GM12878 (cell line): Measurements from ENCODE around the gene UBE2M. TPM values are rescaled to one million over a fixed set of nuclear protein-coding genes. Genes with fewer than 3 reads are reported as not detected.

Experiments used
- ATAC-seq: fragments of 200-7000 bp; cut with Tn5 transposase; 3 replicates; pipeline ENCODE4 v1.9.1; 2020; ENCODE audit warnings: mild to moderate bottlenecking, moderate library complexity
- BruUV-seq: library from RNA; stranded (reverse); fragments of 400-500 nt; replicated peaks from 2 replicates; lab custom pipeline; 2021; lab: Mats Ljungman, UMichigan
- CTCF ChIA-PET: fragments of 300-600 bp; sonication (Branson Sonifier 250); formaldehyde crosslinking; extraction: SDS; loops from one replicate; lab custom pipeline; 2021; ENCODE audit warnings: inconsistent platforms; lab: Yijun Ruan, JAX
- POLR2A ChIA-PET: fragments of 350-600 bp; formaldehyde crosslinking; extraction: SDS; loops from one replicate; lab custom pipeline; 2021; ENCODE audit warnings: inconsistent platforms; lab: Charles Lee
- RAD21 ChIA-PET: fragments of 300-600 bp; sonication (Branson Sonifier 250); formaldehyde crosslinking; loops from one replicate; lab custom pipeline; 2023; ENCODE audit warnings: antibody characterized with exemption; ENCODE audit not compliant: unreplicated experiment; lab: Charles Lee
- SMC1A ChIA-PET: fragments of 300-600 bp; sonication (Branson Sonifier 250); formaldehyde crosslinking; loops from one replicate; lab custom pipeline; 2023; ENCODE audit not compliant: unreplicated experiment, uncharacterized antibody; lab: Charles Lee
- DNase-seq: peaks from one replicate; pipeline ENCODE4 v3.0.0-alpha.2; 2011; ENCODE audit warnings: low read depth, low spot score
- FAIRE-seq: peaks from 3 replicates; lab custom pipeline; 2011; peaks lifted over from hg19 to GRCh38; lab: Jason Lieb, UNC
- H2AFZ ChIP-seq: 2 replicates; pipeline ENCODE4 v1.6.0; 2011; ENCODE audit warnings: low read depth, low read length, control low read depth; ENCODE audit not compliant: control insufficient read depth
- H3K27ac ChIP-seq: 2 replicates; pipeline ENCODE4 v1.5.1; 2011; ENCODE audit warnings: control low read depth; ENCODE audit not compliant: control insufficient read depth, insufficient read depth
- H3K27me3 ChIP-seq, 2 experiments: replicated peaks in 1 of 2; 2 replicates each; pipeline versions ENCODE4 v1.6.0 to v1.6.1; 2011; ENCODE audit warnings: low read length in 1 of 2; ENCODE audit not compliant: control insufficient read depth in 2 of 2, insufficient read depth in 2 of 2
- H3K36me3 ChIP-seq, 2 experiments: 2 replicates each; pipeline ENCODE4 v1.5.1; 2011; ENCODE audit warnings: low read length in 1 of 2; ENCODE audit not compliant: control insufficient read depth in 2 of 2, insufficient read depth in 2 of 2
- H3K4me1 ChIP-seq: 2 replicates; pipeline ENCODE4 v1.6.1; 2011; ENCODE audit warnings: mild to moderate bottlenecking, low read length, moderate library complexity, mixed read lengths; ENCODE audit not compliant: control insufficient read depth, insufficient read depth
- H3K4me2 ChIP-seq: 2 replicates; pipeline ENCODE4 v1.6.0; 2011; ENCODE audit warnings: control low read depth; ENCODE audit not compliant: control insufficient read depth, insufficient read depth
- H3K4me3 ChIP-seq: fragments of 200-600 bp; sonication (generic); 2 replicates; pipeline ENCODE4 v1.5.1; 2016
- H3K79me2 ChIP-seq: 2 replicates; pipeline ENCODE4 v1.6.0; 2011; ENCODE audit warnings: low read length; ENCODE audit not compliant: control insufficient read depth, insufficient read depth
- H3K9ac ChIP-seq: 2 replicates; pipeline ENCODE4 v1.8.0; 2011; ENCODE audit warnings: low read length, control low read depth, mixed read lengths; ENCODE audit not compliant: control insufficient read depth, insufficient read depth
- H3K9me3 ChIP-seq: replicated peaks from 3 replicates; pipeline ENCODE4 v1.5.1; 2011; ENCODE audit warnings: mild to moderate bottlenecking, low read length; ENCODE audit not compliant: control insufficient read depth, insufficient read depth
- H4K20me1 ChIP-seq: 2 replicates; pipeline ENCODE4 v1.6.0; 2011; ENCODE audit not compliant: control insufficient read depth, insufficient read depth
- CREB1 ChIP-seq: IDR thresholded peaks from 2 replicates; pipeline ENCODE4 v1.6.1; 2012; ENCODE audit warnings: low read depth, mild to moderate bottlenecking, inconsistent platforms
- EED ChIP-seq: sonication (generic); IDR thresholded peaks from 2 replicates; pipeline ENCODE4 v1.6.1; 2016; ENCODE audit warnings: antibody characterized with exemption, low read depth
- GABPA ChIP-seq: IDR thresholded peaks from 2 replicates; pipeline ENCODE4 v1.6.1; 2014; ENCODE audit warnings: antibody characterized with exemption, low read depth, mild to moderate bottlenecking, inconsistent platforms
- HDAC2 ChIP-seq: fragments of 200-600 bp; sonication (generic); IDR thresholded peaks from 2 replicates; pipeline ENCODE4 v1.6.1; 2017
- LARP7 ChIP-seq: fragments of 450-650 bp; IDR thresholded peaks from 2 replicates; pipeline ENCODE4 v1.6.1; 2017; ENCODE audit warnings: mild to moderate bottlenecking
- MTA2 ChIP-seq: fragments of 450-650 bp; IDR thresholded peaks from 2 replicates; pipeline ENCODE4 v1.6.1; 2016; ENCODE audit warnings: low read depth, mild to moderate bottlenecking, moderate library complexity
- MXI1 ChIP-seq: fragments of 150-350 bp; IDR thresholded peaks from 2 replicates; pipeline ENCODE4 v1.6.1; 2011; ENCODE audit warnings: low read depth, mild to moderate bottlenecking, inconsistent platforms, low read length, improper control_type of control experiment
- POLR2AphosphoS5 ChIP-seq: IDR thresholded peaks from 2 replicates; pipeline ENCODE4 v1.6.1; 2011; ENCODE audit warnings: mild to moderate bottlenecking, low read length, inconsistent platforms
- RAD21 ChIP-seq: IDR thresholded peaks from 2 replicates; pipeline ENCODE4 v1.6.1; 2011; ENCODE audit warnings: mild to moderate bottlenecking, low read depth, low read length, moderate library complexity; ENCODE audit not compliant: insufficient read depth
- RBBP5 ChIP-seq: fragments of 200-600 bp; sonication (generic); conservative IDR thresholded peaks from 2 replicates; pipeline ENCODE4 v1.6.1; 2016
- SKIL ChIP-seq: fragments of 450-650 bp; IDR thresholded peaks from 2 replicates; pipeline ENCODE4 v1.6.1; 2017; ENCODE audit warnings: mild to moderate bottlenecking, low read depth, inconsistent platforms; ENCODE audit not compliant: poor library complexity, severe bottlenecking
- SMAD5 ChIP-seq: IDR thresholded peaks from 2 replicates; pipeline ENCODE4 v1.6.1; 2016; ENCODE audit warnings: antibody characterized with exemption, low read depth
- SMARCA5 ChIP-seq: fragments of 450-650 bp; IDR thresholded peaks from 2 replicates; pipeline ENCODE4 v1.6.1; 2017; ENCODE audit warnings: mild to moderate bottlenecking
- SMC3 ChIP-seq: IDR thresholded peaks from 2 replicates; pipeline ENCODE4 v1.6.1; 2011; ENCODE audit warnings: low read length, improper control_type of control experiment, borderline replicate concordance
- TBL1XR1 ChIP-seq: IDR thresholded peaks from 2 replicates; pipeline ENCODE4 v1.6.1; 2012; ENCODE audit warnings: low read depth, low read length, improper control_type of control experiment
- ZBTB4 ChIP-seq: fragments of 450-650 bp; formaldehyde crosslinking; IDR thresholded peaks from 2 replicates; pipeline ENCODE4 v1.4.0; 2022; ENCODE audit warnings: mild to moderate bottlenecking, moderate library complexity
- WGBS: methylation state at CpG from one replicate; pipeline ENCODE4 v1.1.6; 2016; ENCODE audit warnings: low lambda C conversion rate; ENCODE audit not compliant: insufficient replicate concordance, insufficient coverage; ENCODE audit errors: missing lambda C conversion rate; 5-methylcytosine and 5-hydroxymethylcytosine counted together
- in situ Hi-C: fragments of 300-500 bp; cut with MboI; formaldehyde crosslinking; loops from 9 replicates; pipeline ENCODE4 v1.14.3; 2018; ENCODE audit warnings: mixed read lengths
- intact Hi-C: fragments of 100-400 bp; cut with micrococcal nuclease; formaldehyde crosslinking; loops from one replicate; pipeline ENCODE4 v1.14.2; 2022; ENCODE audit not compliant: unreplicated experiment
- polyA plus RNA-seq, 11 experiments: library from polyadenylated mRNA; depleted of rRNA in 4 of 11; unstranded in 6 of 11; stranded (reverse) in 5 of 11; fragments of >200 nt; fragmentation: Nextera tagmentation in 4 of 11; fragmentation: Illumina TruSeq in 1 of 11; extraction: Ambion mirVana in 4 of 11; extraction: Trizol in 1 of 11; gene quantifications; 1 replicate in 1 of 11; 2 replicates in 10 of 11; pipeline versions ENCODE4 v1.2.1 to v1.2.3, GENCODE V29; 2011 to 2016; ENCODE audit warnings: inconsistent platforms in 2 of 11, missing spikeins in 2 of 11, low read depth in 1 of 11
- total RNA-seq, 4 experiments: library from RNA; depleted of rRNA in 3 of 4; stranded (reverse); fragments of >200 nt in 3 of 4; fragmentation: Illumina TruSeq in 1 of 4; extraction: Trizol in 1 of 4; gene quantifications; 2 replicates each; pipeline versions ENCODE4 v1.2.1 to v1.2.3, GENCODE V29; 2013 to 2021
- TF ChIP-seq, protein P1 (sequence below): IDR thresholded peaks from 2 replicates; pipeline ENCODE4 v1.6.1; 2011; ENCODE audit warnings: mild to moderate bottlenecking, low read depth, low read length, moderate library complexity; ENCODE audit not compliant: insufficient replicate concordance

The UBE2M gene
- total and polyA plus RNA-seq, 10 of the 15 experiments (the other 5 are each of a cell fraction or from before 2014, with no cell fraction given) = 1.4 to 105 (median 73.9) TPM

DNA sequence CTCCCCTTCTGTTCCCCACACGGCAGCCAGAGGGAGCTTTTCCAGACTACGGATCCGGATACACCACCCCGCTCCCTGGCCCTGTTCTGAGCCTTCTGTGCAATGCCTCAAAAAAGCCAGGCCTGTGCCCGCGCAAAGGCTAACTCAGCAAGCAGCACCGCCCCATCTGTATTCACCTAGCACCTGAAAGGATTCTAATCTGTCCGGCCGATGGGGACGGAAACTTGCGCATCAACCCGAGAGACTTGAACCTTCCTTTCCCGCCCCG is 39.4 kb downstream of the UBE2M start:
- POLR2A ChIA-PET = interaction anchor here (0.7 to 3.0 kb wide), 7 partner anchors 30 to 241 kb away, joined by 3 to 16 read pairs (median 5); partner anchors contain the start of genes CHMP2A and UBE2M
- H3K79me2 ChIP-seq = peaks cover 39% of the 10 kb centered on the region
- RAD21 ChIA-PET = interaction anchor here (0.6 to 4.0 kb wide), 4 partner anchors 35 to 137 kb away, joined by 3 to 50 read pairs (median 14); no protein-coding TSS in a partner anchor
- H3K9ac ChIP-seq = peak overlapping the region; percentile 90
- no peaks in the 10 kb centered on the region for H3K9me3 ChIP-seq
- intact Hi-C loops = loop anchor here (1.0 to 5.0 kb wide), 4 partner anchors 43 to 192 kb away; partner anchors contain the start of genes MZF1, ZNF446, ZNF837 and ZSCAN22
- H3K27ac ChIP-seq = peak overlapping the region; percentile 88
- peak; percentile 18 for ATAC-seq
- peaks cover 0 to 8% of the 10 kb centered on the region in 2 experiments; a peak in 3 of 4 replicates for H3K36me3 ChIP-seq
- no TSS peak for BruUV-seq
- H2AFZ ChIP-seq = peak overlapping the region; percentile 49
- 0% methylated on average over 14 of the region's 14 CpGs for WGBS
- CTCF ChIA-PET = interaction anchor here (0.9 to 4.2 kb wide), 11 partner anchors 14 to 781 kb away, joined by 3 to 67 read pairs (median 14); partner anchors contain the start of genes CHMP2A, ZNF497 and ZSCAN22
- no peak for DNase-seq
- no peak for FAIRE-seq
- H3K27me3 ChIP-seq = no peaks in the 10 kb centered on the region
- H3K4me3 ChIP-seq = peak overlapping the region; percentile 89
- peak overlapping the region; percentile 60 for H3K4me2 ChIP-seq
- no peaks in the 10 kb centered on the region for H4K20me1 ChIP-seq
- in situ Hi-C loops = no loop called here
- SMC1A ChIA-PET = interaction anchor here (1.2 to 3.6 kb wide), 5 partner anchors 20 to 1019 kb away, joined by 3 to 43 read pairs (median 3); partner anchors contain the start of gene ZNF773
- H3K4me1 ChIP-seq = peaks cover 23% of the 10 kb centered on the region
- TF ChIP-seq, protein P1, sequence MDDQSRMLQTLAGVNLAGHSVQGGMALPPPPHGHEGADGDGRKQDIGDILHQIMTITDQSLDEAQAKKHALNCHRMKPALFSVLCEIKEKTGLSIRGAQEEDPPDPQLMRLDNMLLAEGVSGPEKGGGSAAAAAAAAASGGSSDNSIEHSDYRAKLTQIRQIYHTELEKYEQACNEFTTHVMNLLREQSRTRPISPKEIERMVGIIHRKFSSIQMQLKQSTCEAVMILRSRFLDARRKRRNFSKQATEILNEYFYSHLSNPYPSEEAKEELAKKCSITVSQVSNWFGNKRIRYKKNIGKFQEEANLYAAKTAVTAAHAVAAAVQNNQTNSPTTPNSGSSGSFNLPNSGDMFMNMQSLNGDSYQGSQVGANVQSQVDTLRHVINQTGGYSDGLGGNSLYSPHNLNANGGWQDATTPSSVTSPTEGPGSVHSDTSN = no peak
- no peak for TF ChIP-seq TBL1XR1
- no peak for TF ChIP-seq MTA2
- 0 out of 2 replicates have a peak, but pooled peaks have one; percentile 18 for TF ChIP-seq CREB1
- 0 out of 2 replicates have a peak, but pooled peaks have one; percentile 17 for TF ChIP-seq RAD21
- peak; percentile 13; the same call in 1 of the 2 replicates for TF ChIP-seq SMARCA5
- TF ChIP-seq RBBP5 = no peak
- TF ChIP-seq SMC3 = peak; percentile 19; the same call in 1 of the 2 replicates
- no peak for TF ChIP-seq LARP7
- 0 out of 2 replicates have a peak, but pooled peaks have one; percentile 30 for TF ChIP-seq SMAD5
- no peak for TF ChIP-seq ZBTB4 (CRISPR knock-in tag)
- no peak for TF ChIP-seq GABPA
- TF ChIP-seq EED = 0 out of 2 replicates have a peak, but pooled peaks have one; percentile 27
- TF ChIP-seq MXI1 = no peak
- peak; percentile 14 for TF ChIP-seq SKIL
- TF ChIP-seq POLR2AphosphoS5 = no peak
- no peak for TF ChIP-seq HDAC2
